Kidney (tissue), 14 donors: ENCODE results near the gene CAMTA1. TPM values are rescaled to one million over a fixed set of nuclear protein-coding genes. Genes with fewer than 3 reads are reported as not detected.

Experiments
- DNase-seq, 5 donors: peaks; one replicate each; pipeline ENCODE4 v3.0.0-alpha.2; 2013 to 2020
- FAIRE-seq: peaks from 2 replicates; lab custom pipeline; 2012; peaks lifted over from hg19 to GRCh38; lab: Jason Lieb, UNC
- H3K27ac ChIP-seq, 2 donors: one replicate each; pipeline ENCODE4 v1.7.0; 2013; ENCODE audit warnings: low read depth in 2 of 2, low read length in 2 of 2, inconsistent platforms in 1 of 2
- H3K27me3 ChIP-seq: one replicate; pipeline ENCODE4 v1.7.1; 2013; ENCODE audit warnings: low read length, inconsistent platforms; ENCODE audit not compliant: control insufficient read depth, insufficient read depth
- H3K36me3 ChIP-seq, 3 donors: one replicate each; pipeline versions ENCODE4 v1.7.0 to v1.7.1; 2013; ENCODE audit warnings: low read length in 3 of 3, control low read depth in 1 of 3, inconsistent platforms in 1 of 3; ENCODE audit not compliant: insufficient read depth in 3 of 3, control insufficient read depth in 2 of 3
- H3K4me1 ChIP-seq, 3 donors: one replicate each; pipeline versions ENCODE4 v1.7.0 to v1.7.1; 2013; ENCODE audit warnings: low read length in 3 of 3, inconsistent platforms in 1 of 3, low read depth in 1 of 3; ENCODE audit not compliant: control insufficient read depth in 2 of 3, insufficient read depth in 2 of 3
- H3K4me3 ChIP-seq, 3 donors: one replicate each; pipeline versions ENCODE4 v1.7.0 to v1.8.1; 2013; ENCODE audit warnings: low read length in 3 of 3, control low read depth in 1 of 3, inconsistent platforms in 1 of 3
- H3K9ac ChIP-seq, 3 donors: one replicate each; pipeline versions ENCODE4 v1.7.0 to v1.7.1; 2013; ENCODE audit warnings: low read length in 3 of 3, control low read depth in 1 of 3, inconsistent platforms in 1 of 3
- H3K9me3 ChIP-seq, 3 donors: one replicate each; pipeline versions ENCODE4 v1.7.0 to v1.7.1; 2013; ENCODE audit warnings: low read length in 3 of 3, control low read depth in 1 of 3, inconsistent platforms in 1 of 3; ENCODE audit not compliant: control insufficient read depth in 2 of 3, insufficient read depth in 1 of 3
- CTCF ChIP-seq: IDR thresholded peaks from 3 replicates; pipeline ENCODE4 v1.5.1; 2012; ENCODE audit warnings: mild to moderate bottlenecking, moderate library complexity, borderline replicate concordance; ENCODE audit not compliant: insufficient read depth; ENCODE audit errors: extremely low read depth
- intact Hi-C: fragments of 100-400 bp; cut with DNase I; formaldehyde crosslinking; loops from one replicate; pipeline ENCODE4 v1.11.1; 2022
- polyA plus RNA-seq: library from polyadenylated mRNA; stranded (reverse); fragments of 350-450 nt; fragmentation: Illumina TruSeq; extraction: RNeasy Lipid Tissue Mini Kit (QIAGEN cat#74804); gene quantifications from one replicate; pipeline ENCODE4 v1.2.3, GENCODE V29; 2014; ENCODE audit warnings: low read depth, low replicate concordance; ENCODE audit not compliant: insufficient read depth
- total RNA-seq: library from RNA; stranded (reverse); fragmentation: NEBNext Ultra II Directional; extraction: Animal tissue kit (Norgen Biotek cat#: 25700); gene quantifications from one replicate; pipeline ENCODE4 v1.2.1, GENCODE V29; 2021
- donor health status: control.
- donor health status: control.
- donor health status: control.
- donor health status: control.
- donor health status: control.
- donor health status: DM: yes; HTN: yes; CAD: no.
- donor health status: Normal renal cell carcinoma (clear cell type).

Gene CAMTA1
- total and polyA plus RNA-seq, 2 donors from 2014 or later = 79.0 to 170 TPM

- no peak overlapping the region for H3K4me3 ChIP-seq
Observed at GRCh38 chr1:7362947-7363346, 577.7 kb downstream of the CAMTA1 start.

GRCh38 chr1:7363450-7363849 lies 578.2 kb downstream of the CAMTA1 start:
- Histone ChIP-seq H3K27ac (no peak overlapping the region), H3K4me1 (peaks cover 0 to 5% (median 0%) of the 10 kb centered on the region in 3 donors), H3K9me3 (no peaks in the 10 kb centered on the region), H3K36me3 (no peaks in the 10 kb centered on the region), H3K27me3 (no peaks in the 10 kb centered on the region), H3K4me3 (no peak overlapping the region), H3K9ac (no peak overlapping the region)
- DNase-seq = no peak
- no peak for TF ChIP-seq CTCF
- no peak for FAIRE-seq
- intact Hi-C loops = no loop called here

More at GRCh38 chr1:7362947-7363346, 577.7 kb downstream of the CAMTA1 start:
- no peak for TF ChIP-seq CTCF
- intact Hi-C loops = no loop called here
- no peak overlapping the region for H3K9ac ChIP-seq
- H3K27ac ChIP-seq = no peak overlapping the region
- FAIRE-seq = no peak
- DNase-seq = peak in 1 of 5 donors; percentile 24
- H3K27me3 ChIP-seq = no peaks in the 10 kb centered on the region
- H3K4me1 ChIP-seq = peaks cover 0 to 5% (median 0%) of the 10 kb centered on the region in 3 donors
- H3K9me3 ChIP-seq = no peaks in the 10 kb centered on the region
- no peaks in the 10 kb centered on the region for H3K36me3 ChIP-seq

GRCh38 chr1:7365706-7366105 lies 580.5 kb downstream of the CAMTA1 start:
- peak in 1 of 5 donors; percentile 51 for DNase-seq
- TF ChIP-seq CTCF = no peak
- Histone ChIP-seq H3K27me3 (no peaks in the 10 kb centered on the region), H3K36me3 (no peaks in the 10 kb centered on the region), H3K9me3 (no peaks in the 10 kb centered on the region), H3K4me3 (no peak overlapping the region), H3K9ac (no peak overlapping the region), H3K4me1 (peaks cover 0 to 5% (median 0%) of the 10 kb centered on the region in 3 donors), H3K27ac (no peak overlapping the region)
- intact Hi-C loops = no loop called here
- no peak for FAIRE-seq
